RWPE1 (cell line): ENCODE measurements around the gene STARD8.

Experiments
- CTCF ChIA-PET: fragments of 350-600 bp; sonication (Branson Sonifier 250); formaldehyde crosslinking; extraction: SDS; loops from one replicate; lab custom pipeline; 2021; lab: Yijun Ruan, JAX
- POLR2A ChIA-PET: fragments of 400-600 bp; formaldehyde crosslinking; extraction: SDS; loops from one replicate; lab custom pipeline; 2020; ENCODE audit warnings: antibody characterized with exemption; ENCODE audit not compliant: low non-redundant PET; lab: Yijun Ruan, JAX
- DNase-seq: peaks from one replicate; pipeline ENCODE4 v3.0.0; 2012; ENCODE audit warnings: low spot score
- H3K27ac ChIP-seq: fragments of 450-650 bp; 2 replicates; pipeline ENCODE4 v1.5.1; 2017
- TF ChIP-seq, protein P1 (sequence below): fragments of 450-650 bp; conservative IDR thresholded peaks from 2 replicates; pipeline ENCODE4 v1.5.1; 2017; ENCODE audit warnings: low read depth, mild to moderate bottlenecking

The STARD8 gene

DNA sequence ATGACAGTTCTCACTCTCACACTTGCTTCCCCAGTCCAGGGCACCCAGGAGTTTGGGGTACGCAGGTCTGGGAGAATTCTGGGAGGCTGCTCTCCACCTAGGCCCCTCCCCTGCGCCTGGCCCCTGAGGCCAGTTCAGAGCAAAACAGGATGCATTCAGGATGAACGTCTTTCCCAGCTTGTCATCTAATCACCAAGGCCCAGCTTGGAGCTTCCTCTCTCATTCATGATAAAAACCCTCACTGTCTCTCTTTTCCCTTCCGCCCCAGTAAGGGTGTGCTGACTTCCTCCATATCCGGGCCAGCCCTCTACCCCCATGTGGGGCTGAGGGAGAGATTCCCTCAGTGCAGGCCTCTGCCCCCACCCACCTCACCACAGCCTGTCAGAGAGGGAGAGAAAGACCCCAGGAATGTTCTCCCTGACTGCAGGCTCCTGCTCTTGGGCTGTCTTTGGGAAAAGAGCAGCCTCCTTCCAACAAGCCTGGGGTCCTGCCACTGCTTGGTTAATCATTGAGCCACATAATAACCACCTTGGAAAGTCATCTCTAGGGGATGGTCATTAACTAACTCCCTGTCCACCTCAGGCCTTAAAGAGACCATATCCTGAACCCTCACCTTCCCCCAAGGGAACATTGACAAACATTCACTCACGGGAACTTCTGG, 50.1 kb downstream of the STARD8 start:
- POLR2A ChIA-PET, result no interaction called here
- TF ChIP-seq, protein P1, sequence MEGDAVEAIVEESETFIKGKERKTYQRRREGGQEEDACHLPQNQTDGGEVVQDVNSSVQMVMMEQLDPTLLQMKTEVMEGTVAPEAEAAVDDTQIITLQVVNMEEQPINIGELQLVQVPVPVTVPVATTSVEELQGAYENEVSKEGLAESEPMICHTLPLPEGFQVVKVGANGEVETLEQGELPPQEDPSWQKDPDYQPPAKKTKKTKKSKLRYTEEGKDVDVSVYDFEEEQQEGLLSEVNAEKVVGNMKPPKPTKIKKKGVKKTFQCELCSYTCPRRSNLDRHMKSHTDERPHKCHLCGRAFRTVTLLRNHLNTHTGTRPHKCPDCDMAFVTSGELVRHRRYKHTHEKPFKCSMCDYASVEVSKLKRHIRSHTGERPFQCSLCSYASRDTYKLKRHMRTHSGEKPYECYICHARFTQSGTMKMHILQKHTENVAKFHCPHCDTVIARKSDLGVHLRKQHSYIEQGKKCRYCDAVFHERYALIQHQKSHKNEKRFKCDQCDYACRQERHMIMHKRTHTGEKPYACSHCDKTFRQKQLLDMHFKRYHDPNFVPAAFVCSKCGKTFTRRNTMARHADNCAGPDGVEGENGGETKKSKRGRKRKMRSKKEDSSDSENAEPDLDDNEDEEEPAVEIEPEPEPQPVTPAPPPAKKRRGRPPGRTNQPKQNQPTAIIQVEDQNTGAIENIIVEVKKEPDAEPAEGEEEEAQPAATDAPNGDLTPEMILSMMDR, result no peak
- H3K27ac ChIP-seq, result no peak overlapping the region
- CTCF ChIA-PET, result no interaction called here
- DNase-seq, result no peak

DNA sequence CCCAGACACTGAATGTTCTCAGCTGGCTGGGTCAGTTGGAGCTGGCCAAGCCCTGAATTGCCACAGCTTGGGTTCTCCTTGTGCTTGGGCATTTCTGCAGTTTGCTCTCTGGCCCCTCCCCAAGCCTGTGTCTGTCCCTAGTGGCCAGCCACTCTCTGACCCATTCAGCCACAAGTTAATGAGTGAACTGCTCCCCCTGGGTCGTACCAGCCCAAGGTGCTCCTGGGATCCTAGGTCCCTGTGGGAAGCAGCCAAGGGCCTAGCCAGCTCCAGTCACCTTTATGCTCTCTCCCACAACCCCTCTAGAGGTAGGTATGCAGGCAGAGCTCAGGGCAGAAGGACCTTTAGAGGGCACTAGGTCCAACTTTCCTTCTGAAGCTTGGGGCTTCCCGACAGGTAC, 51.5 kb downstream of the STARD8 start:
- H3K27ac ChIP-seq, result no peak overlapping the region
- POLR2A ChIA-PET, result no interaction called here
- TF ChIP-seq, protein P1, result no peak
- no peak for DNase-seq
- CTCF ChIA-PET, result no interaction called here

DNA sequence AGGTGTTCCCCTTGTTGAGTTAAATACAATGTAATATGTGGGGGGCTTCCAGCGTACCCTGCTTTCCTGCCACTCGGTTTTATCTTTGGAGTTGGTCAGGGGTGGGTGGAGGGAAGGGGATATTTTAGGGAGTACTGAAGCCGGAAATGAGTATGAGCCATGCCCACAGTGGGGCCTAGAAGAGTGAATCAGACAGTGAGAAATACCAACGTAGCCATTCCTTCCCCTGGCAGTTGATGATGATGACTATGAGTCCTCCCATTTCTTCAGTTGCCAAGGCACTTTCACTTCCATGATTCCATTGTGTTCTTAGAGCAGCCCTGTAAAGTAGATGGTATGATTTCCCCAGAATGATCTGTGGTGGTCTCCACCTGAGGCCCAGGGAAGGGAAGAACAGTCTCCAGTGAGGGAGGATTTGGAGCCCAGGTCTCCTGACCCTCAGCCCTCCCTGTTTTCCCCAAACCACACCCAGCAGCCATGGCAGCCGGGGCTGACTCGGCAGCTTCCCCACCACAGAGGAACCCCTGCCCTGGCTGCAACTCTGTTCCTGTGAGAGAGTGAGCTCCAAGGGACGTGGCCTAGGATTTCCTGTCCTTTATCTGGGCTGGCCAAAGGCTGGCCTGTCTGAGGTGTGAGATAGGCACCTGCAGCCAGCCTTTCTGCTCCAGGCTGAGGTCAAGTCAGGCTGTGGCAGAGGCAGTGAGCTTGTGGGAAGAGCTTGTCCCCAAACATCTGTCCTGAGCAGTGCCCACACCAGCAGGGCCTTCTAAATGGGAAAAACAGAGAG, 52.7 kb downstream of the STARD8 start:
- POLR2A ChIA-PET, result no interaction called here
- TF ChIP-seq, protein P1, result no peak
- no peak overlapping the region for H3K27ac ChIP-seq
- CTCF ChIA-PET, result interaction anchor here (0.5 kb wide), 1 partner anchor 517 kb away, joined by 3 read pairs; no protein-coding TSS in a partner anchor
- no peak for DNase-seq

DNA sequence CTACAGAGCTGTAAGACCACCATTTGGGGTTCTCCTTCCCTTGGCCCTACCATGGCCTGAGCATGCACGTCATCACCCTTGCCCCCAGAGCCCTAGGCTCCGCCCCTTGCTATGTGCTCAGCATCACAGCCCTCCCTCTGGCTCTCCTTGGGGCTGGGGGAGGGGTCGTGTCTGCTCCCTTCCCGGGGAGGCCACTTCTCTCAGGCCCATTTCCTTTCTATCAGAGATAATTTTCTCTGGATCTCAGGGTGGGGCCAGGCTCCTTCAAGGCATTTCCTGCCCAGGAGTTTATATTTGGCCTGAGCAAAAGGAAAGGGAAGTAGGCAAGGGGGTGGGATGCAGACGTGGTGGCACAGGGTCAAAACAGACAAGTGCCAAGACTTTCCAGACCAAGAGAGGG, 55.9 kb downstream of the STARD8 start:
- no peak overlapping the region for H3K27ac ChIP-seq
- TF ChIP-seq, protein P1, result no peak
- DNase-seq, result no peak
- ChIA-PET POLR2A (no interaction called here), CTCF (no interaction called here)

DNA sequence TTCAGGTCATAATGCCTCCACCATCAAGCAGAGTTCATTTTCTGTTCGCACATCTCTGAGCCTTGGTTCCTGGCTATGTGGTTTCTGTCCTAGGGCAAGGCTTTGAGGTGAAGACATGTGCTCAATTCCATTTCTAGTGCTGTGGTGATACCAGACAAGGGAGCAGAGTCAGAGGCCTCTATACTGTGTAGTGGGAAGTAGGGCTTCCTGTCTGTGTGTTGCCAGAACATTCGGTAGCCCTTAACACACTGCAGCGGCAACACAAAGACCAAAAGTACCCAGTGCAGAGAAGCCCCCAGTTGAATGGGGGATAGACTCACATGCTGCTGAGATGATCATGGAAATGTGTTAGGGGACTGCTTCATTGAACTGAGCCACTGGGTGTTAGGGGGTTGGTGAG, 56.4 kb downstream of the STARD8 start:
- TF ChIP-seq, protein P1, result no peak
- ChIA-PET POLR2A (no interaction called here), CTCF (no interaction called here)
- no peak overlapping the region for H3K27ac ChIP-seq
- no peak for DNase-seq

DNA sequence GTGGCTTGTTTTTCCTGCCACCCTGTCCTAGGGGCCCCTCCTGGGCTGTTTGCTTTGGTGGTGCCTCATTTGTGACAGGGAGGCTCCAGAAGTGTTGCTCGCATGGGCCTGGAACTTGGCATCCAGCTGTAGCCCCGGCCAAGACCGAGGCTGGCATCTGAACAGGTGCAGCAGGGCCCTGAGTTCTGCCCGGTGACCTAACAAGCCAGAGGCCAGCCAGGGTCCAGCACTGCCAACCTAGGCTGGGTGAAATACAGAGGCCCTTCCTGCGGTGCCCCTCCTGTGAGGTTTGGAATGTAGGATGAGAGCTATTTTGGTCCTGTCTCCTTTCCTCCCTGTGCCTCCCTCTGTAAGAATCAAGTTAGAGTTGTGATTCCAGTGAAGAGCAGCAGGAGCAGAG, 58.5 kb downstream of the STARD8 start:
- H3K27ac ChIP-seq, result no peak overlapping the region
- POLR2A ChIA-PET, result no interaction called here
- TF ChIP-seq, protein P1, result no peak
- no peak for DNase-seq
- CTCF ChIA-PET, result no interaction called here
